Glomerular visceral epithelial cell (primary cell): ENCODE results near the gene APOB.

Experiments used
- DNase-seq: peaks from one replicate; pipeline ENCODE4 v3.0.0-alpha.2; 2016; ENCODE audit errors: extremely low spot score

APOB gene

GRCh38 chr2:21017748-21018276, 26.1 kb downstream of the APOB start:
- DNase-seq = no peak

GRCh38 chr2:21015281-21015645, 28.6 kb downstream of the APOB start:
- DNase-seq = no peak

GRCh38 chr2:21014364-21015280, 29.3 kb downstream of the APOB start:
- no peak for DNase-seq

- no peak for DNase-seq
Observed at GRCh38 chr2:21013043-21013816, 30.6 kb downstream of the APOB start.

- DNase-seq = no peak
Observed at GRCh38 chr2:21012557-21012937, 31.3 kb downstream of the APOB start.

GRCh38 chr2:21011876-21012556, 31.9 kb downstream of the APOB start:
- DNase-seq = no peak

GRCh38 chr2:21011453-21011852, 32.4 kb downstream of the APOB start:
- DNase-seq = no peak

GRCh38 chr2:21010813-21011439, 32.9 kb downstream of the APOB start:
- DNase-seq = no peak

- no peak for DNase-seq
Observed at GRCh38 chr2:21009662-21010225, 34.1 kb downstream of the APOB start.

- DNase-seq = no peak
Observed at GRCh38 chr2:21008790-21009661, 34.8 kb downstream of the APOB start.

- no peak for DNase-seq
Observed at GRCh38 chr2:21008014-21008789, 35.7 kb downstream of the APOB start.

GRCh38 chr2:21007129-21008013, 36.5 kb downstream of the APOB start:
- DNase-seq = no peak

GRCh38 chr2:21006423-21007128, 37.3 kb downstream of the APOB start:
- no peak for DNase-seq

GRCh38 chr2:21005700-21006422, 38.0 kb downstream of the APOB start:
- DNase-seq = no peak

GRCh38 chr2:21005111-21005699, 38.7 kb downstream of the APOB start:
- no peak for DNase-seq

GRCh38 chr2:21004181-21004572, 39.7 kb downstream of the APOB start:
- no peak for DNase-seq
